Activated naive CD8-positive, alpha-beta T cell treated with anti-CD3 and anti-CD28 coated beads for 36 hours (primary cell): ENCODE data around the gene FFAR3. TPM values are rescaled to one million over a fixed set of nuclear protein-coding genes. Genes with fewer than 3 reads are reported as not detected.
"Not testable (repeated sequence)": the region's sequence is repeated elsewhere in the genome, so short reads cannot be mapped to it uniquely, and the experiment has no call there.

ENCODE experiments used
- DNase-seq: peaks from one replicate; pipeline ENCODE4 v3.0.0; 2021
- H3K27ac Mint-ChIP-seq: one replicate; pipeline ENCODE4 v1.8.0; 2022; ENCODE audit warnings: mild to moderate bottlenecking, moderate library complexity, mixed read lengths
- H3K27me3 Mint-ChIP-seq: one replicate; pipeline ENCODE4 v1.8.0; 2022; ENCODE audit warnings: mild to moderate bottlenecking, mixed read lengths
- H3K36me3 Mint-ChIP-seq: one replicate; pipeline ENCODE4 v1.8.0; 2021; ENCODE audit warnings: mild to moderate bottlenecking, mixed read lengths
- H3K4me1 Mint-ChIP-seq: one replicate; pipeline ENCODE4 v1.8.0; 2021; ENCODE audit warnings: mixed read lengths
- H3K4me3 Mint-ChIP-seq: one replicate; pipeline ENCODE4 v1.8.0; 2022; ENCODE audit warnings: mild to moderate bottlenecking, moderate library complexity, mixed read lengths
- H3K9me3 Mint-ChIP-seq: one replicate; pipeline ENCODE4 v1.8.0; 2022; ENCODE audit warnings: mixed read lengths
- total RNA-seq, 2 experiments: library from RNA; stranded (reverse); gene quantifications; one replicate each; pipeline ENCODE4 v1.2.3, GENCODE V29; 2021

Gene FFAR3
- total RNA-seq, 2 experiments from 2014 or later, result 1.2 to 1.3 TPM

GRCh38 chr19:35370722-35371121, 12.5 kb downstream of the FFAR3 start, which contains the start of gene GPR42:
GPR42 (plus strand) TSS chr19:35371068; CDS start chr19:35371360, 292 bp downstream.
- Mint-ChIP-seq H3K4me3 (no peak within 1 kb of the TSS), H3K4me1 (peaks cover 2% of the 10 kb centered on the region), H3K27me3 (peaks cover 26% of the 10 kb centered on the region), H3K27ac (no peak within 1 kb of the TSS), H3K36me3 (no peaks in the 10 kb centered on the region), H3K9me3 (no peaks in the 10 kb centered on the region)
- no peak for DNase-seq

- no peak overlapping the region for H3K27ac Mint-ChIP-seq
- no peaks in the 10 kb centered on the region for H3K9me3 Mint-ChIP-seq
- H3K4me1 Mint-ChIP-seq, result peaks cover 2% of the 10 kb centered on the region
- no peaks in the 10 kb centered on the region for H3K36me3 Mint-ChIP-seq
- no peak for DNase-seq
- peaks cover 10% of the 10 kb centered on the region for H3K27me3 Mint-ChIP-seq
- H3K4me3 Mint-ChIP-seq, result no peak overlapping the region
Observed at GRCh38 chr19:35373492-35373891, 15.2 kb downstream of the FFAR3 start.

- not testable (repeated sequence) for DNase-seq, H3K27me3 Mint-ChIP-seq, H3K27ac Mint-ChIP-seq, H3K4me1 Mint-ChIP-seq, H3K36me3 Mint-ChIP-seq, H3K4me3 Mint-ChIP-seq, H3K9me3 Mint-ChIP-seq
Observed at GRCh38 chr19:35374031-35374430, 15.8 kb downstream of the FFAR3 start.

GRCh38 chr19:35375505-35376307, 17.4 kb downstream of the FFAR3 start:
- no peak overlapping the region for H3K27ac Mint-ChIP-seq
- no peak for DNase-seq
- H3K36me3 Mint-ChIP-seq, result no peaks in the 10 kb centered on the region

GRCh38 chr19:35377656-35378055, 19.4 kb downstream of the FFAR3 start:
- Mint-ChIP-seq H3K36me3 (no peaks in the 10 kb centered on the region), H3K27ac (no peak overlapping the region), H3K9me3 (no peaks in the 10 kb centered on the region), H3K4me1 (peaks cover 2% of the 10 kb centered on the region), H3K4me3 (no peak overlapping the region), H3K27me3 (peaks cover 11% of the 10 kb centered on the region)
- no peak for DNase-seq

More at GRCh38 chr19:35375505-35376307, 17.4 kb downstream of the FFAR3 start:
- H3K4me3 Mint-ChIP-seq, result no peak overlapping the region
- H3K27me3 Mint-ChIP-seq, result peaks cover 7% of the 10 kb centered on the region
- H3K9me3 Mint-ChIP-seq, result no peaks in the 10 kb centered on the region
- H3K4me1 Mint-ChIP-seq, result peaks cover 2% of the 10 kb centered on the region

- no peak overlapping the region for H3K27ac Mint-ChIP-seq
- no peaks in the 10 kb centered on the region for H3K36me3 Mint-ChIP-seq
- no peak overlapping the region for H3K4me3 Mint-ChIP-seq
- no peak for DNase-seq
- H3K9me3 Mint-ChIP-seq, result no peaks in the 10 kb centered on the region
- peaks cover 2% of the 10 kb centered on the region for H3K4me1 Mint-ChIP-seq
- H3K27me3 Mint-ChIP-seq, result peaks cover 11% of the 10 kb centered on the region
Observed at GRCh38 chr19:35378356-35378755, 20.1 kb downstream of the FFAR3 start.

GRCh38 chr19:35379545-35379944, 21.3 kb downstream of the FFAR3 start:
- H3K27me3 Mint-ChIP-seq, result peaks cover 17% of the 10 kb centered on the region
- not testable (repeated sequence) for H3K9me3 Mint-ChIP-seq

GRCh38 chr19:35379992-35380391, 21.7 kb downstream of the FFAR3 start:
- Mint-ChIP-seq H3K4me1 (no peaks in the 10 kb centered on the region), H3K27ac (no peak overlapping the region), H3K9me3 (no peaks in the 10 kb centered on the region), H3K4me3 (no peak overlapping the region), H3K27me3 (peaks cover 16% of the 10 kb centered on the region), H3K36me3 (no peaks in the 10 kb centered on the region)
- DNase-seq, result no peak

More at GRCh38 chr19:35379545-35379944, 21.3 kb downstream of the FFAR3 start:
- H3K36me3 Mint-ChIP-seq, H3K27ac Mint-ChIP-seq, H3K4me3 Mint-ChIP-seq, H3K4me1 Mint-ChIP-seq, DNase-seq: not testable (repeated sequence)

GRCh38 chr19:35380450-35381124, 22.3 kb downstream of the FFAR3 start:
- H3K4me1 Mint-ChIP-seq, result no peaks in the 10 kb centered on the region
- no peaks in the 10 kb centered on the region for H3K36me3 Mint-ChIP-seq
- no peak for DNase-seq
- no peaks in the 10 kb centered on the region for H3K9me3 Mint-ChIP-seq
- H3K27ac Mint-ChIP-seq, result no peak overlapping the region
- H3K27me3 Mint-ChIP-seq, result peaks cover 10% of the 10 kb centered on the region
- no peak overlapping the region for H3K4me3 Mint-ChIP-seq

- peaks cover under 1% of the 10 kb centered on the region for H3K9me3 Mint-ChIP-seq
Observed at GRCh38 chr19:35381318-35381717, 23.1 kb downstream of the FFAR3 start.

GRCh38 chr19:35381926-35382325, 23.7 kb downstream of the FFAR3 start:
- peaks cover 3% of the 10 kb centered on the region for H3K36me3 Mint-ChIP-seq
- H3K27me3 Mint-ChIP-seq, result peaks cover 13% of the 10 kb centered on the region
- no peak overlapping the region for H3K4me3 Mint-ChIP-seq
- no peak overlapping the region for H3K27ac Mint-ChIP-seq
- H3K9me3 Mint-ChIP-seq, result peaks cover 3% of the 10 kb centered on the region
- H3K4me1 Mint-ChIP-seq, result no peaks in the 10 kb centered on the region
- DNase-seq, result no peak

More at GRCh38 chr19:35381318-35381717, 23.1 kb downstream of the FFAR3 start:
- peaks cover 10% of the 10 kb centered on the region for H3K27me3 Mint-ChIP-seq
- H3K27ac Mint-ChIP-seq, result no peak overlapping the region
- no peak overlapping the region for H3K4me3 Mint-ChIP-seq
- peaks cover under 1% of the 10 kb centered on the region for H3K36me3 Mint-ChIP-seq
- no peaks in the 10 kb centered on the region for H3K4me1 Mint-ChIP-seq
- no peak for DNase-seq

- no peak for DNase-seq
- Mint-ChIP-seq H3K27me3 (peaks cover 13% of the 10 kb centered on the region), H3K4me1 (no peaks in the 10 kb centered on the region), H3K36me3 (peaks cover 3% of the 10 kb centered on the region), H3K9me3 (peaks cover 3% of the 10 kb centered on the region), H3K27ac (no peak overlapping the region), H3K4me3 (no peak overlapping the region)
Observed at GRCh38 chr19:35383536-35383935, 25.3 kb downstream of the FFAR3 start.

- H3K4me1 Mint-ChIP-seq, result no peaks in the 10 kb centered on the region
- peaks cover 3% of the 10 kb centered on the region for H3K36me3 Mint-ChIP-seq
- peaks cover 8% of the 10 kb centered on the region for H3K27me3 Mint-ChIP-seq
- no peak overlapping the region for H3K4me3 Mint-ChIP-seq
- DNase-seq, result no peak
- peaks cover 3% of the 10 kb centered on the region for H3K9me3 Mint-ChIP-seq
- no peak overlapping the region for H3K27ac Mint-ChIP-seq
Observed at GRCh38 chr19:35388277-35389054, 30.2 kb downstream of the FFAR3 start.

- no peak overlapping the region for H3K4me3 Mint-ChIP-seq
- peaks cover 3% of the 10 kb centered on the region for H3K36me3 Mint-ChIP-seq
- H3K4me1 Mint-ChIP-seq, result no peaks in the 10 kb centered on the region
- peaks cover 3% of the 10 kb centered on the region for H3K27me3 Mint-ChIP-seq
- no peak overlapping the region for H3K27ac Mint-ChIP-seq
- peaks cover 3% of the 10 kb centered on the region for H3K9me3 Mint-ChIP-seq
- no peak for DNase-seq
Observed at GRCh38 chr19:35389192-35389861, 31.1 kb downstream of the FFAR3 start.
